Stomach (tissue), 4 donors: ENCODE results near the gene CENPI.

Source experiments
- CTCF ChIP-seq, 7 experiments: fragments of 450-650 bp in 4 of 7; fragments of 200-600 bp in 3 of 7; sonication (generic) in 3 of 7; IDR thresholded peaks; one replicate each; pipeline ENCODE4 v1.5.1; 2016 to 2019; ENCODE audit warnings: antibody characterized with exemption in 7 of 7, control low read depth in 2 of 7, mild to moderate bottlenecking in 1 of 7
- EP300 ChIP-seq: sonication (generic); formaldehyde crosslinking; IDR thresholded peaks from one replicate; pipeline ENCODE4 v1.6.1; 2017; ENCODE audit warnings: antibody characterized with exemption
- POLR2A ChIP-seq, 4 donors: fragments of 450-650 bp; IDR thresholded peaks; one replicate each; pipeline ENCODE4 v1.6.1; 2016; ENCODE audit warnings: antibody characterized with exemption in 4 of 4, control low read depth in 2 of 4, mild to moderate bottlenecking in 1 of 4, moderate library complexity in 1 of 4

- TF ChIP-seq CTCF (IDR thresholded peaks at IDR 0.05) (no peak), POLR2A (IDR thresholded peaks at IDR 0.05) (no peak), EP300 (no peak)
Measured at GRCh38 chrX:101057093-101057714, 40.8 kb upstream of the CENPI start.
